H1 (cell line): ENCODE data around the gene HSD17B10. TPM values are rescaled to one million over a fixed set of nuclear protein-coding genes. Genes with fewer than 3 reads are reported as not detected.

Experiments
- ATF2 ChIP-seq: IDR thresholded peaks from 2 replicates; pipeline ENCODE4 v1.6.1; 2012; ENCODE audit warnings: low read length, inconsistent platforms
- BCL11A ChIP-seq, 2 experiments: IDR thresholded peaks; one replicate each; pipeline ENCODE4 v1.6.1; 2011; ENCODE audit warnings: low read depth in 2 of 2, low read length in 2 of 2, mild to moderate bottlenecking in 2 of 2
- CEBPB ChIP-seq: IDR thresholded peaks from 2 replicates; pipeline ENCODE4 v1.6.1; 2012; ENCODE audit warnings: low read depth, low read length
- CREB1 ChIP-seq: IDR thresholded peaks from 2 replicates; pipeline ENCODE4 v1.6.1; 2012; ENCODE audit warnings: inconsistent platforms
- CTCF ChIP-seq, 3 experiments: IDR thresholded peaks; 1 replicate in 2 of 3; 2 replicates in 1 of 3; pipeline versions ENCODE4 v1.5.1 to v1.6.1; 2011; ENCODE audit warnings: low read length in 3 of 3, mild to moderate bottlenecking in 3 of 3, inconsistent platforms in 2 of 3, low read depth in 1 of 3, moderate library complexity in 1 of 3; ENCODE audit not compliant: insufficient read depth in 1 of 3; ENCODE audit errors: control extremely low read depth in 1 of 3
- E2F6 ChIP-seq: IDR thresholded peaks from 2 replicates; pipeline ENCODE4 v1.6.1; 2012; ENCODE audit warnings: inconsistent platforms
- JUN ChIP-seq: IDR thresholded peaks from 2 replicates; pipeline ENCODE4 v1.6.1; 2011; ENCODE audit warnings: low read depth, mild to moderate bottlenecking, improper control_type of control experiment, low read length
- RFX5 ChIP-seq: IDR thresholded peaks from 2 replicates; pipeline ENCODE4 v1.6.1; 2011; ENCODE audit warnings: low read depth, low read length, improper control_type of control experiment, borderline replicate concordance
- SIX5 ChIP-seq: IDR thresholded peaks from 2 replicates; pipeline ENCODE4 v1.6.1; 2011; ENCODE audit warnings: mild to moderate bottlenecking, low read depth, low read length
- SP2 ChIP-seq: IDR thresholded peaks from 2 replicates; pipeline ENCODE4 v1.6.1; 2012; ENCODE audit warnings: mild to moderate bottlenecking, low read length, inconsistent platforms
- TAF7 ChIP-seq: optimal IDR thresholded peaks from 2 replicates; pipeline ENCODE3; 2011; ENCODE audit warnings: low read depth, mild to moderate bottlenecking, inconsistent platforms, low read length, moderate library complexity, borderline replicate concordance
- TCF12 ChIP-seq: IDR thresholded peaks from 2 replicates; pipeline ENCODE4 v1.6.1; 2011; ENCODE audit warnings: low read depth, mild to moderate bottlenecking, low read length
- TEAD4 ChIP-seq: IDR thresholded peaks from 2 replicates; pipeline ENCODE4 v1.6.1; 2012; ENCODE audit warnings: low read depth, low read length, inconsistent platforms, mixed read lengths
- USF2 ChIP-seq: IDR thresholded peaks from 2 replicates; pipeline ENCODE4 v1.6.1; 2011; ENCODE audit warnings: low read length, improper control_type of control experiment
- ZNF274 ChIP-seq: IDR thresholded peaks from 2 replicates; pipeline ENCODE4 v1.7.0; 2012; ENCODE audit warnings: low read length, borderline replicate concordance; ENCODE audit errors: extremely low read depth
- polyA plus RNA-seq, 7 experiments: library from polyadenylated mRNA; depleted of rRNA in 3 of 7; stranded (reverse) in 5 of 7; unstranded in 2 of 7; fragments of >200 nt in 5 of 7; fragments of 200-250 nt in 2 of 7; gene quantifications; 1 replicate in 5 of 7; 2 replicates in 1 of 7; 4 replicates in 1 of 7; pipeline versions ENCODE4 v1.2.1 to v1.2.3, GENCODE V29; 2011 to 2013; ENCODE audit warnings: missing spikeins in 2 of 7, mixed read lengths in 2 of 7
- total RNA-seq: library from RNA; stranded (reverse); fragmentation: NEBNext Ultra II Directional; extraction: Animal tissue kit (Norgen Biotek cat#: 25700); gene quantifications from 2 replicates; pipeline ENCODE4 v1.2.1, GENCODE V29; 2021

Gene HSD17B10
- total and polyA plus RNA-seq, 2 of the 8 experiments (the other 6 are each of a cell fraction or from before 2014, with no cell fraction given) = 114 to 236 TPM

GRCh38 chrX:53422086-53422860 is 11.9 kb downstream of the HSD17B10 start, which contains the start of gene SMC1A (continued):
- TF ChIP-seq E2F6 = peak; percentile 47; the same call in 1 of the 2 replicates
- TF ChIP-seq CEBPB = peak; percentile 17; the same call in 1 of the 2 replicates
- TF ChIP-seq SIX5 = peak; percentile 25; the same call in 1 of the 2 replicates
- TF ChIP-seq RFX5 = no peak
- no peak for TF ChIP-seq USF2
- TF ChIP-seq BCL11A (IDR thresholded peaks at IDR 0.05; ENCODE audit: low read depth in 2 of 2, low read length in 2 of 2) = no peak
- no peak for TF ChIP-seq JUN
- no peak for TF ChIP-seq ZNF274
- no peak for TF ChIP-seq SP2
- TF ChIP-seq CTCF (IDR thresholded peaks at IDR 0.05; ENCODE audit: control extremely low read depth in 1 of 3, insufficient read depth in 1 of 3, low read depth in 1 of 3, low read length in 3 of 3) = no peak
- no peak for TF ChIP-seq CREB1
- TF ChIP-seq TAF7 = peak; percentile 67
- no peak for TF ChIP-seq ATF2
- TF ChIP-seq TEAD4 = no peak
- TF ChIP-seq TCF12 = no peak
